RWPE2 (cell line): Measurements from ENCODE around the gene SYNJ2.

Experiments used
- ATAC-seq: fragments of 200-7000 bp; cut with Tn5 transposase; 3 replicates; pipeline ENCODE4 v1.9.1; 2021; ENCODE audit warnings: low read depth
- DNase-seq: peaks from one replicate; pipeline ENCODE4 v3.0.0-alpha.2; 2020; ENCODE audit warnings: low spot score
- H3K27ac ChIP-seq: fragments of 450-650 bp; 2 replicates; pipeline ENCODE4 v1.5.1; 2017; ENCODE audit warnings: mild to moderate bottlenecking; ENCODE audit not compliant: poor library complexity, severe bottlenecking
- H3K27me3 ChIP-seq: fragments of 250-450 bp; sonication (Bioruptor Pico); 2 replicates; pipeline ENCODE4 v1.5.1; 2021; ENCODE audit warnings: mild to moderate bottlenecking, moderate library complexity; ENCODE audit not compliant: insufficient read depth, poor library complexity, severe bottlenecking
- H3K36me3 ChIP-seq: fragments of 250-450 bp; sonication (Bioruptor Pico); 2 replicates; pipeline ENCODE4 v1.5.1; 2020; ENCODE audit warnings: low read depth, mild to moderate bottlenecking, moderate library complexity
- H3K4me1 ChIP-seq: fragments of 250-450 bp; sonication (Bioruptor Pico); 2 replicates; pipeline ENCODE4 v1.5.1; 2021; ENCODE audit warnings: mild to moderate bottlenecking, moderate library complexity; ENCODE audit not compliant: insufficient read depth, poor library complexity, severe bottlenecking
- H3K4me3 ChIP-seq: fragments of 250-450 bp; sonication (Bioruptor Pico); 2 replicates; pipeline ENCODE4 v1.5.1; 2021; ENCODE audit warnings: mild to moderate bottlenecking, moderate library complexity; ENCODE audit not compliant: severe bottlenecking
- H3K9me3 ChIP-seq: fragments of 250-450 bp; sonication (Bioruptor Pico); 2 replicates; pipeline ENCODE4 v1.5.1; 2021; ENCODE audit warnings: mild to moderate bottlenecking, moderate library complexity; ENCODE audit not compliant: severe bottlenecking
- TF ChIP-seq, protein P1 (sequence below): fragments of 450-650 bp; IDR thresholded peaks from one replicate; pipeline ENCODE4 v1.5.1; 2017; ENCODE audit warnings: mild to moderate bottlenecking, moderate library complexity; ENCODE audit not compliant: poor library complexity, severe bottlenecking

The SYNJ2 gene

GRCh38 chr6:158046201-158047126 lies 64.8 kb downstream of the SYNJ2 start:
- no peak overlapping the region for H3K4me3 ChIP-seq
- ATAC-seq (no peak), DNase-seq (no peak)
- H3K27ac ChIP-seq, result no peak overlapping the region
- TF ChIP-seq, protein P1, sequence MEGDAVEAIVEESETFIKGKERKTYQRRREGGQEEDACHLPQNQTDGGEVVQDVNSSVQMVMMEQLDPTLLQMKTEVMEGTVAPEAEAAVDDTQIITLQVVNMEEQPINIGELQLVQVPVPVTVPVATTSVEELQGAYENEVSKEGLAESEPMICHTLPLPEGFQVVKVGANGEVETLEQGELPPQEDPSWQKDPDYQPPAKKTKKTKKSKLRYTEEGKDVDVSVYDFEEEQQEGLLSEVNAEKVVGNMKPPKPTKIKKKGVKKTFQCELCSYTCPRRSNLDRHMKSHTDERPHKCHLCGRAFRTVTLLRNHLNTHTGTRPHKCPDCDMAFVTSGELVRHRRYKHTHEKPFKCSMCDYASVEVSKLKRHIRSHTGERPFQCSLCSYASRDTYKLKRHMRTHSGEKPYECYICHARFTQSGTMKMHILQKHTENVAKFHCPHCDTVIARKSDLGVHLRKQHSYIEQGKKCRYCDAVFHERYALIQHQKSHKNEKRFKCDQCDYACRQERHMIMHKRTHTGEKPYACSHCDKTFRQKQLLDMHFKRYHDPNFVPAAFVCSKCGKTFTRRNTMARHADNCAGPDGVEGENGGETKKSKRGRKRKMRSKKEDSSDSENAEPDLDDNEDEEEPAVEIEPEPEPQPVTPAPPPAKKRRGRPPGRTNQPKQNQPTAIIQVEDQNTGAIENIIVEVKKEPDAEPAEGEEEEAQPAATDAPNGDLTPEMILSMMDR, result no peak
- no peaks in the 10 kb centered on the region for H3K9me3 ChIP-seq
- H3K36me3 ChIP-seq, result no peaks in the 10 kb centered on the region; the same call in none of the 2 replicates
- peaks cover 14% of the 10 kb centered on the region for H3K4me1 ChIP-seq
- H3K27me3 ChIP-seq, result no peaks in the 10 kb centered on the region

DNA sequence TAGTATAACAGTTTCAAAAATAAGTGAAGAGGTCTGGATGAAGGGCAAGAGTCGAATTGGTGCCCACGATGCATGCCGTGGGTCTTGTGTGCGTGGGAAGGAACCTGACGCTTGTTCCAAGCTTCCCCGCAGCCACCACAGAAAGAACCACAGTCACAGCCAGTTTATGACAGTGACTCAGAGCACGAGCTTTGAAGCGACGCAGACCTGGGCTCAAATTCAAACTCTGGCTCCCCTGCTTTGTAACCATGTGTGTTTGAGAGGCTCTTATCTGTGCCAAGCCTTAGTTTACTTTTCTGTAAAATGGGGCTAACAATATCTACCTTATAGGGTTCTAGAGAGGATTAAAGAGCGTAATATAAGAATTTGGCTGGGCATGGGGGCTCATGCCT lies 65.5 kb downstream of the SYNJ2 start:
- ATAC-seq, result no peak

DNA sequence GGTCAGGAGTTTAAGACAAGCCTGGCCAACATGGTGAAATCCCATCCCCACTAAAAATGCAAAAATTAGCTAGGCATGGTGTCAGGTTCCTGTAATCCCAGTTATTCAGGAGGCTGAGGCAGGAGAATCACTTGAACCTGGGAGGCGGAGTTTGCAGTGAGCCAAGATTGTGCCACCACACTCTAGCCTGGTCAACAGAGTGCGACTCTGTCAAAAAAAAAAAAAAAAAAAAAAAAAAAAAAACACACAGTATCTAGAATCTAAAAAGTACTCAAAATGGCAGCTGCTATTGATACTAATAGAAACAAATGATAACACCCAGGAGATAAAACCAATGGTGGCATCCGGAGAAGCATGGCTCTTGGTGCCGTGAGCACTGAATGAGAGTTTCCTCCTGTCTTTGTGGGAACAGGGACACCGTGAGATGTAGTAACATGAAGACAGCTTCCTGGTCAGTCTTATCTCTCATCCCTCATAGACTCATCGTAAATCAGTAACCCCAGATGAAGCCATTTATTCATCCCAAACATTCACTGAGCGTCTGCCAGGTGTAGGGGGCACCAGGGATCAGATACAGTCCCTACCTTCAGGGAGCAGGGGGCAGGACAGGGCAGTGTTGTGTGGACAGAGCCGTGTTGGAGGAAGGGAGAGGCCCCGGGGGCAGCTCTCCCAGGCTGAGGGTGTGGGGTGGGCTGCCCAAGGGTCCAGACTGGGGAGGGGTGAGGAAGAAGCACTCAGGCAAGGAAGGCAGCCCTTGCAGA lies 66.1 kb downstream of the SYNJ2 start:
- DNase-seq, result no peak
- TF ChIP-seq, protein P1, result no peak
- no peak overlapping the region for H3K4me3 ChIP-seq
- no peaks in the 10 kb centered on the region; the same call in none of the 2 replicates for H3K36me3 ChIP-seq
- H3K27me3 ChIP-seq, result no peaks in the 10 kb centered on the region
- H3K9me3 ChIP-seq, result no peaks in the 10 kb centered on the region
- H3K27ac ChIP-seq, result no peak overlapping the region
- ATAC-seq, result no peak
- peaks cover 2% of the 10 kb centered on the region for H3K4me1 ChIP-seq

More for the DNA sequence above, 65.5 kb downstream of the SYNJ2 start:
- TF ChIP-seq, protein P1, result no peak
- Histone ChIP-seq H3K27me3 (no peaks in the 10 kb centered on the region), H3K27ac (no peak overlapping the region), H3K4me1 (peaks cover 8% of the 10 kb centered on the region), H3K9me3 (no peaks in the 10 kb centered on the region), H3K4me3 (no peak overlapping the region), H3K36me3 (no peaks in the 10 kb centered on the region; the same call in none of the 2 replicates)
- no peak for DNase-seq

DNA sequence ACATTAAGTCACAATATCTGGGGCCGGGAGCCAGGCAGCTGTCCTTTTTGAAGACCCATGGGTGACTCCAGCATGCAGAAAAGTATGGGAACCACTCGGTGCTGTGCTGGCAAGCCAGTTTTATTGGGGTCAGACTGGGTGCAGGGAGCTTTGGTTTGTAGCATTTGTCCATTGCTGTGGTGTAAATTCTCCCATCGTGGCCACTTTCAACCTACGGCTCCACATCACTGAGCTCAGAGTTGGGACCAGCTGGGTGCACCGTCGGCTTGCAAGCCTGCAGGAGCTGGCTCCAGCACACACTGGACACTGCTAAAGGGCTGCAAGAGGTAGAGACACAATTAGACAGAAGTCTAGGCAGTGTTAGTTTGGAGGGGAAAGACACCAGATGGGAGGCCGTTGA lies 66.9 kb downstream of the SYNJ2 start:
- Histone ChIP-seq H3K36me3 (no peaks in the 10 kb centered on the region; the same call in none of the 2 replicates), H3K4me3 (no peak overlapping the region), H3K27me3 (no peaks in the 10 kb centered on the region), H3K4me1 (no peaks in the 10 kb centered on the region), H3K9me3 (no peaks in the 10 kb centered on the region), H3K27ac (no peak overlapping the region)
- TF ChIP-seq, protein P1, result no peak
- DNase-seq (no peak), ATAC-seq (no peak)
